ENCODE results near the gene POMGNT1.

GRCh38 chr1:46157916-46158311 lies 40.3 kb downstream of the POMGNT1 start:
- TF ChIP-seq, protein P1, sequence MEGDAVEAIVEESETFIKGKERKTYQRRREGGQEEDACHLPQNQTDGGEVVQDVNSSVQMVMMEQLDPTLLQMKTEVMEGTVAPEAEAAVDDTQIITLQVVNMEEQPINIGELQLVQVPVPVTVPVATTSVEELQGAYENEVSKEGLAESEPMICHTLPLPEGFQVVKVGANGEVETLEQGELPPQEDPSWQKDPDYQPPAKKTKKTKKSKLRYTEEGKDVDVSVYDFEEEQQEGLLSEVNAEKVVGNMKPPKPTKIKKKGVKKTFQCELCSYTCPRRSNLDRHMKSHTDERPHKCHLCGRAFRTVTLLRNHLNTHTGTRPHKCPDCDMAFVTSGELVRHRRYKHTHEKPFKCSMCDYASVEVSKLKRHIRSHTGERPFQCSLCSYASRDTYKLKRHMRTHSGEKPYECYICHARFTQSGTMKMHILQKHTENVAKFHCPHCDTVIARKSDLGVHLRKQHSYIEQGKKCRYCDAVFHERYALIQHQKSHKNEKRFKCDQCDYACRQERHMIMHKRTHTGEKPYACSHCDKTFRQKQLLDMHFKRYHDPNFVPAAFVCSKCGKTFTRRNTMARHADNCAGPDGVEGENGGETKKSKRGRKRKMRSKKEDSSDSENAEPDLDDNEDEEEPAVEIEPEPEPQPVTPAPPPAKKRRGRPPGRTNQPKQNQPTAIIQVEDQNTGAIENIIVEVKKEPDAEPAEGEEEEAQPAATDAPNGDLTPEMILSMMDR (conservative IDR thresholded peaks at IDR 0.05; ENCODE audit: low read depth, low read length) = no peak
- no peak for TF ChIP-seq EZH2phosphoT487 (IDR thresholded peaks at IDR 0.05; ENCODE audit: borderline replicate concordance, low read length)
